Measurements from ENCODE around the gene CD55.

The CD55 gene

GRCh38 chr1:207362962-207363860 is 41.7 kb downstream of the CD55 start:
- Histone ChIP-seq H3K36me3 (ENCODE audit: control insufficient read depth in 2 of 2, insufficient read depth in 2 of 2, low read length in 2 of 2) (peaks cover 8 to 12% of the 10 kb centered on the region in 2 donors), H3K27ac (ENCODE audit: low read length) (no peak overlapping the region), H3K27me3 (ENCODE audit: control insufficient read depth in 1 of 2, insufficient read depth in 2 of 2, low read length in 2 of 2) (no peaks in the 10 kb centered on the region)

GRCh38 chr1:207363871-207364270 is 42.4 kb downstream of the CD55 start:
- Histone ChIP-seq H3K4me3 (ENCODE audit: low read length in 2 of 2) (no peak overlapping the region), H3K27me3 (ENCODE audit: control insufficient read depth in 1 of 2, insufficient read depth in 2 of 2, low read length in 2 of 2) (no peaks in the 10 kb centered on the region), H3K27ac (ENCODE audit: low read length) (no peak overlapping the region), H3K9ac (ENCODE audit: low read length in 2 of 2) (no peak overlapping the region), H3K4me1 (ENCODE audit: control insufficient read depth, insufficient read depth, low read length) (no peaks in the 10 kb centered on the region), H3K36me3 (ENCODE audit: control insufficient read depth in 2 of 2, insufficient read depth in 2 of 2, low read length in 2 of 2) (peaks cover 8 to 12% of the 10 kb centered on the region in 2 donors), H3K9me3 (ENCODE audit: control insufficient read depth in 2 of 2, low read length in 2 of 2) (no peaks in the 10 kb centered on the region)

More at GRCh38 chr1:207362962-207363860, 41.7 kb downstream of the CD55 start:
- Histone ChIP-seq H3K4me1 (ENCODE audit: control insufficient read depth, insufficient read depth, low read length) (no peaks in the 10 kb centered on the region), H3K9me3 (ENCODE audit: control insufficient read depth in 2 of 2, low read length in 2 of 2) (no peaks in the 10 kb centered on the region), H3K9ac (ENCODE audit: low read length in 2 of 2) (no peak overlapping the region), H3K4me3 (ENCODE audit: low read length in 2 of 2) (no peak overlapping the region)

GRCh38 chr1:207364614-207365013 is 43.1 kb downstream of the CD55 start:
- H3K9me3 ChIP-seq (ENCODE audit: control insufficient read depth in 2 of 2, low read length in 2 of 2): no peaks in the 10 kb centered on the region
- H3K4me3 ChIP-seq (ENCODE audit: low read length in 2 of 2): no peak overlapping the region
- peaks cover 8 to 12% of the 10 kb centered on the region in 2 donors for H3K36me3 ChIP-seq (ENCODE audit: control insufficient read depth in 2 of 2, insufficient read depth in 2 of 2, low read length in 2 of 2)
- H3K27ac ChIP-seq (ENCODE audit: low read length): no peak overlapping the region
- no peaks in the 10 kb centered on the region for H3K27me3 ChIP-seq (ENCODE audit: control insufficient read depth in 1 of 2, insufficient read depth in 2 of 2, low read length in 2 of 2)
- H3K4me1 ChIP-seq (ENCODE audit: control insufficient read depth, insufficient read depth, low read length): no peaks in the 10 kb centered on the region
- H3K9ac ChIP-seq (ENCODE audit: low read length in 2 of 2): no peak overlapping the region

GRCh38 chr1:207365063-207365462 is 43.6 kb downstream of the CD55 start:
- Histone ChIP-seq H3K9me3 (ENCODE audit: control insufficient read depth in 2 of 2, low read length in 2 of 2) (no peaks in the 10 kb centered on the region), H3K36me3 (ENCODE audit: control insufficient read depth in 2 of 2, insufficient read depth in 2 of 2, low read length in 2 of 2) (peaks cover 8 to 12% of the 10 kb centered on the region in 2 donors), H3K27ac (ENCODE audit: low read length) (no peak overlapping the region), H3K27me3 (ENCODE audit: control insufficient read depth in 1 of 2, insufficient read depth in 2 of 2, low read length in 2 of 2) (no peaks in the 10 kb centered on the region), H3K4me3 (ENCODE audit: low read length in 2 of 2) (no peak overlapping the region), H3K9ac (ENCODE audit: low read length in 2 of 2) (no peak overlapping the region), H3K4me1 (ENCODE audit: control insufficient read depth, insufficient read depth, low read length) (no peaks in the 10 kb centered on the region)

- no peak overlapping the region for H3K27ac ChIP-seq (ENCODE audit: low read length)
- no peaks in the 10 kb centered on the region for H3K27me3 ChIP-seq (ENCODE audit: control insufficient read depth in 1 of 2, insufficient read depth in 2 of 2, low read length in 2 of 2)
- H3K4me1 ChIP-seq (ENCODE audit: control insufficient read depth, insufficient read depth, low read length): no peaks in the 10 kb centered on the region
- H3K9ac ChIP-seq (ENCODE audit: low read length in 2 of 2): no peak overlapping the region
- no peaks in the 10 kb centered on the region for H3K9me3 ChIP-seq (ENCODE audit: control insufficient read depth in 2 of 2, low read length in 2 of 2)
- H3K36me3 ChIP-seq (ENCODE audit: control insufficient read depth in 2 of 2, insufficient read depth in 2 of 2, low read length in 2 of 2): peaks cover 8 to 12% of the 10 kb centered on the region in 2 donors
- H3K4me3 ChIP-seq (ENCODE audit: low read length in 2 of 2): no peak overlapping the region
These were observed 44.5 kb downstream of the CD55 start for GRCh38 chr1:207366022-207366421.

GRCh38 chr1:207388721-207389120 is 67.2 kb downstream of the CD55 start:
- H3K27me3 ChIP-seq (ENCODE audit: control insufficient read depth in 1 of 2, insufficient read depth in 2 of 2, low read length in 2 of 2): no peaks in the 10 kb centered on the region
- no peak overlapping the region for H3K4me3 ChIP-seq (ENCODE audit: low read length in 2 of 2)
- no peaks in the 10 kb centered on the region for H3K4me1 ChIP-seq (ENCODE audit: control insufficient read depth, insufficient read depth, low read length)
- no peaks in the 10 kb centered on the region for H3K9me3 ChIP-seq (ENCODE audit: control insufficient read depth in 2 of 2, low read length in 2 of 2)
- H3K9ac ChIP-seq (ENCODE audit: low read length in 2 of 2): no peak overlapping the region
- no peaks in the 10 kb centered on the region for H3K36me3 ChIP-seq (ENCODE audit: control insufficient read depth in 2 of 2, insufficient read depth in 2 of 2, low read length in 2 of 2)
- no peak overlapping the region for H3K27ac ChIP-seq (ENCODE audit: low read length)

- no peaks in the 10 kb centered on the region for H3K27me3 ChIP-seq (ENCODE audit: control insufficient read depth in 1 of 2, insufficient read depth in 2 of 2, low read length in 2 of 2)
- H3K4me1 ChIP-seq (ENCODE audit: control insufficient read depth, insufficient read depth, low read length): no peaks in the 10 kb centered on the region
- H3K36me3 ChIP-seq (ENCODE audit: control insufficient read depth in 2 of 2, insufficient read depth in 2 of 2, low read length in 2 of 2): no peaks in the 10 kb centered on the region
- no peaks in the 10 kb centered on the region for H3K9me3 ChIP-seq (ENCODE audit: control insufficient read depth in 2 of 2, low read length in 2 of 2)
- H3K9ac ChIP-seq (ENCODE audit: low read length in 2 of 2): no peak overlapping the region
- no peak overlapping the region for H3K27ac ChIP-seq (ENCODE audit: low read length)
- H3K4me3 ChIP-seq (ENCODE audit: low read length in 2 of 2): no peak overlapping the region
These were observed 68.4 kb downstream of the CD55 start for GRCh38 chr1:207389728-207390464.

- Histone ChIP-seq H3K27me3 (ENCODE audit: control insufficient read depth in 1 of 2, insufficient read depth in 2 of 2, low read length in 2 of 2) (no peaks in the 10 kb centered on the region), H3K4me1 (ENCODE audit: control insufficient read depth, insufficient read depth, low read length) (no peaks in the 10 kb centered on the region), H3K9ac (ENCODE audit: low read length in 2 of 2) (no peak overlapping the region), H3K4me3 (ENCODE audit: low read length in 2 of 2) (no peak overlapping the region), H3K27ac (ENCODE audit: low read length) (no peak overlapping the region), H3K36me3 (ENCODE audit: control insufficient read depth in 2 of 2, insufficient read depth in 2 of 2, low read length in 2 of 2) (no peaks in the 10 kb centered on the region), H3K9me3 (ENCODE audit: control insufficient read depth in 2 of 2, low read length in 2 of 2) (no peaks in the 10 kb centered on the region)
These were observed 72.1 kb downstream of the CD55 start for GRCh38 chr1:207393610-207394009.

- H3K36me3 ChIP-seq (ENCODE audit: control insufficient read depth in 2 of 2, insufficient read depth in 2 of 2, low read length in 2 of 2): no peaks in the 10 kb centered on the region
- no peaks in the 10 kb centered on the region for H3K9me3 ChIP-seq (ENCODE audit: control insufficient read depth in 2 of 2, low read length in 2 of 2)
- no peaks in the 10 kb centered on the region for H3K27me3 ChIP-seq (ENCODE audit: control insufficient read depth in 1 of 2, insufficient read depth in 2 of 2, low read length in 2 of 2)
- H3K4me3 ChIP-seq (ENCODE audit: low read length in 2 of 2): no peak overlapping the region
- no peak overlapping the region for H3K9ac ChIP-seq (ENCODE audit: low read length in 2 of 2)
- H3K4me1 ChIP-seq (ENCODE audit: control insufficient read depth, insufficient read depth, low read length): no peaks in the 10 kb centered on the region
- H3K27ac ChIP-seq (ENCODE audit: low read length): no peak overlapping the region
These were observed 74.8 kb downstream of the CD55 start for GRCh38 chr1:207396168-207396746.

- Histone ChIP-seq H3K27me3 (ENCODE audit: control insufficient read depth in 1 of 2, insufficient read depth in 2 of 2, low read length in 2 of 2) (no peaks in the 10 kb centered on the region), H3K27ac (ENCODE audit: low read length) (no peak overlapping the region), H3K36me3 (ENCODE audit: control insufficient read depth in 2 of 2, insufficient read depth in 2 of 2, low read length in 2 of 2) (no peaks in the 10 kb centered on the region), H3K9me3 (ENCODE audit: control insufficient read depth in 2 of 2, low read length in 2 of 2) (no peaks in the 10 kb centered on the region), H3K4me3 (ENCODE audit: low read length in 2 of 2) (no peak overlapping the region), H3K9ac (ENCODE audit: low read length in 2 of 2) (no peak overlapping the region), H3K4me1 (ENCODE audit: control insufficient read depth, insufficient read depth, low read length) (no peaks in the 10 kb centered on the region)
These were observed 76.0 kb downstream of the CD55 start for GRCh38 chr1:207397525-207397926.

Measured in stomach smooth muscle (tissue), 2 donors.